Measurements from ENCODE around the gene ANKRD28.

- TF ChIP-seq POLR2A (IDR thresholded peaks at IDR 0.05) (no peak), EP300 (IDR thresholded peaks at IDR 0.05) (no peak)
- TF ChIP-seq, protein P1, sequence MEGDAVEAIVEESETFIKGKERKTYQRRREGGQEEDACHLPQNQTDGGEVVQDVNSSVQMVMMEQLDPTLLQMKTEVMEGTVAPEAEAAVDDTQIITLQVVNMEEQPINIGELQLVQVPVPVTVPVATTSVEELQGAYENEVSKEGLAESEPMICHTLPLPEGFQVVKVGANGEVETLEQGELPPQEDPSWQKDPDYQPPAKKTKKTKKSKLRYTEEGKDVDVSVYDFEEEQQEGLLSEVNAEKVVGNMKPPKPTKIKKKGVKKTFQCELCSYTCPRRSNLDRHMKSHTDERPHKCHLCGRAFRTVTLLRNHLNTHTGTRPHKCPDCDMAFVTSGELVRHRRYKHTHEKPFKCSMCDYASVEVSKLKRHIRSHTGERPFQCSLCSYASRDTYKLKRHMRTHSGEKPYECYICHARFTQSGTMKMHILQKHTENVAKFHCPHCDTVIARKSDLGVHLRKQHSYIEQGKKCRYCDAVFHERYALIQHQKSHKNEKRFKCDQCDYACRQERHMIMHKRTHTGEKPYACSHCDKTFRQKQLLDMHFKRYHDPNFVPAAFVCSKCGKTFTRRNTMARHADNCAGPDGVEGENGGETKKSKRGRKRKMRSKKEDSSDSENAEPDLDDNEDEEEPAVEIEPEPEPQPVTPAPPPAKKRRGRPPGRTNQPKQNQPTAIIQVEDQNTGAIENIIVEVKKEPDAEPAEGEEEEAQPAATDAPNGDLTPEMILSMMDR (IDR thresholded peaks at IDR 0.05), result no peak
These were observed 144.5 kb downstream of the ANKRD28 start for GRCh38 chr3:15653321-15653720.

Data from sigmoid colon (tissue), 4 donors.